NCI-H1930 (cell line): ENCODE results near the gene ZNF219.

Experiments used
- DNase-seq, 2 experiments: peaks; one replicate each; lab custom pipeline; 2025; lab: John Stamatoyannopoulos, UW

ZNF219 gene

DNA sequence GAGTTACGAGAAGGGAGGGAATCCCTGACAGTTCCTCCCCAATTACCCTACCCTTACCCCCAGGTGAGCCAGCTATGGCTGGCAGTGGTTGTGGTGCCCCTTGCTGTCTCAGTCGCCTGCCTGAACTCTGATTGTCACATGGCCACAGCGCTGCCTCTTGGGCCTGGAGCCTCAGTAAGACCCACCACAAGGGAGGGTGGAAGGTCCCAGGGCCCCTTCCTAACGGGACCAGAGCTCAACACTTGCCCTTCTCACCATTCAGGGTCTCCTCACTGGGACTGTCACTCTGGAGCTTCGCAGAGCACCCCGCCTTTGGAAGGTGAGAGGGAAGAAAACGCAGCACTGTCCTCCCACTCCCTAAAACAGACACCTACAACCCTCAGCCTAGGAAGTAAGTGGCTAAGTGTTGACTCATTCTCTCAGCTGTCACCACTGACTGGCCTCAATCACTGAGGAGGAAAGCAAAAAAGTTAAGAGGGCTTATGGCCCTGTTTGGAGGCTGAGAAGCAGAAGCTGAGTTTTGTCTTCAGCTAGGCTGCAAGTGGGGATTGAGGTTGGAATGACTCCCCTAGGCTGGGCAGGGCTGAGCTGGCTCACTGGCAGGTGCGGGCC is 3.5 kb upstream of the ZNF219 start:
- DNase-seq, result no peak

DNA sequence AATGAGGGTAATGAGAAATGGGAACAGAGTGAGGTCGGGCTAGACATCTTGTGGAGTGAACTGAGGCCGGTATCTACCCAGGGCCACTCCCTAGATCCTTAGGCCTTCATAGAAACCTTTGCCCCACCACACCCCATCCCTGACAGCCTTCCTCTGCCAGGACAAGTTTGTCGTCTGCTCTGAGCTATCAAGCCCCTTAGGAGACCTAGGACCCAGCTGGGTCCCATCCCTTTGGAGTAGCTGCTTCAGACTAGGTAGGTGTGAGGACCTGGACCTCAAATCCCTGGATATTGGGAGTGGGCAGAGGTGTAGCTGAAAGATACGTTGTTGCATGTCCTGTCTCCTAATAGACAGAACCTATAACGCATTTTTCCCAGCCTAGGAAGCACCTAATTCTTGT is 2.5 kb upstream of the ZNF219 start, which contains the start of gene TMEM253:
Gene TMEM253, plus strand, starts transcription at position 136 of the 400 bp plus-strand sequence. CDS start 278 bp downstream, outside the sequence.
- no peak for DNase-seq

DNA sequence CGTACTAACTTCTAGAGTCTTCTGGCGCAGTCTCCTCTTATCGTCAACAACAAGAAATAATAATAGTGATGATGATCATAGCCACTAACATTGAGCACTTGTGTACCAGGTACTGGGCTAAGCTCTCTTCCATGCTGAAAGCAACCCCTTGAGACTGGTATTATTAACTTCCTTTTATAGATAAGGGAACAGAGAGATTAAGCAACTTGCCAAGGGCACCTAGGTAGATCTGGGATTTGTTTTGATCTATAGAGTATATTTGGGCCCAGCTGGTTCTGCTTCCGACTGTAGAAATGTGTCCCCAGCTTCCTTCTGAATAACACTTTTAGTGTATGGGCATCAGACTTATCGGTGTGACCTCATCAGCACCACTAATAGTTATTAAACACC is 1.1 kb upstream of the ZNF219 start:
- DNase-seq, result no peak

DNA sequence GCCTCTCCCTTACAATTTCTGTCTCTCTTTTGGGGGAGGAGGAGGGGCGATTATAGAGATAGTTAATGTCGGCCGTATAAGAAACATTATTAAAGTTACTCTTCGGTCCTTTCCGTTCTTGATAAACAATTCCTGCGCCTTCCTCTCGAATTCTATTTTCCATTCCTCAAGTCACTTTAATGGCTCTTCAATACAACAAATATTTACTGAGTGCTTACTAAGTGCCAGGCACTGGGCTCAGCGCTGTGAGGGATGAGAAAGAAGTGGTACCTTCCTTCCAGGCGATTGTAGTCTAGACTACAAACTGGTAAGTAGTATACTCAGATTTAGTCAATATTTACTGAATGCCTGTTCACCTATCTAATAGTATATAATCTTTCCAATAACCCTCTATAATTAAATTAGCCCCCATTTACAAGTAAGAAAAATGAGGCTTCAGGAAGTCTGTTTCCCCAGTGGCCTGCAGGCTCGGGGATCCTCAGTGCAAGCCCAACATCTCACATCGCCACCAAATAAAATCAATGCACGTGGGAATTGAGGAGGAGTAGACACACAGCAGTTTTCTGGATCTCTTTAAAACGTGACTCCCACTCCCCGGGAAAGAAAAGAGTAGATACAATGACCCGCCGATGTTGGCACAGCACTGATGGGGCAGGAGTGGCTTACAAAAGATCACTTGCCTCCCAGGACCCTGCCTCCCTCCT is 589 bp upstream of the ZNF219 start:
- DNase-seq, result no peak

DNA sequence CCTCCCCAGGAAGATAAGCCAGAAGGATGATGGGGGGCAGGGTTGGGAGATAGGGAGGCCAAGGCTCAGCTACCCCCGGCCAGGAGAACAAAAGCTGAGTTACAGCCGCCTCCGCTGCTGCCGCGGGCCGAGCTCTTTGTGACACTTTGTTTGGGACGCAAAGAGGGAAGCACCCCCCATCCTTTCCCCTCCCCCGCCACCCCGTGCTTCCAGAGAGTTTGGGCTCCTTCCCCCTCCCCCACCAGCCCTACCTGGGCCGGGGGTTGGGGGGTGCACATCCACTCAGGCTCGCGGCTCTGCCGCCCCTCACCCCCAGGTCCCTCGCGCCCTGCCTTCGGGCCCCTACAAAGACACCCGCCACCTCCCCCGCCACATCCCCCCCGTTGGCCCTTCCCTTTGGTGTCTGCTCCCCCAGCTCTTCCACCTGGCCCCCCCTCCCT is 799 bp downstream of the ZNF219 start:
- DNase-seq, result no peak

DNA sequence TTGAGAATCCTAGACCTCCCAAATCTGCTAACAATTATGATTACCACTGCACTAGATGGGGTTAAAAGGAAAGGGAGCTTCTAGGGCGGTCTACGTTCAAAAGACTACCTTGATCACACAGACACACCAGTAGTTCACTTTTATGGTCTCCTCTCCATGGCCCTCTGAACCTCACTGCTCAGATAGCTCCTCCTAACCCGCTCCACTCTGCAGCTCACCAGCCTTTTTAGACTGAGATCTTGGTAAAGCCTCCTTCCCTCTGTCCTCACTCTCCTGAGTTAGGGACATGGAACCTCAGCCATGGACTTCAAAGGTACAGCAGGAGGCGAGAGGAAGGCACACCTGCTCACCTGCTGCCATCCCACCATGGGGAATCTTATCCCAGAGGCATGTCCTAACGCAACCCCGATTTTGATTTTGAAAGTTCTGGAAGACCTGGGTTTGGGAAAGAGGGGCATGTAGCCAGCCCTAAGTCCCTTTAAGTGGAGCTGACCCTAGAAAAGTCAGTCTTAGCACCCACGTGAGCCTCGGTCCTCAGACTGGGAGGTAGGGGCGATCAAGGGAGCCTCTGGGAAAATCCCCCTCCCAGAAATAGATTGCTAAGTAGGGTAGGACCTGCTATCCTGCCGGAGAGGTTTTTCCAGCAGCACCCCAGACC is 1.3 kb downstream of the ZNF219 start:
- DNase-seq, result no peak

- no peak for DNase-seq
Measured at GRCh38 chr14:21096438-21096837, 2.0 kb downstream of the ZNF219 start.

GRCh38 chr14:21095430-21096205 is 2.8 kb downstream of the ZNF219 start:
- no peak for DNase-seq

DNA sequence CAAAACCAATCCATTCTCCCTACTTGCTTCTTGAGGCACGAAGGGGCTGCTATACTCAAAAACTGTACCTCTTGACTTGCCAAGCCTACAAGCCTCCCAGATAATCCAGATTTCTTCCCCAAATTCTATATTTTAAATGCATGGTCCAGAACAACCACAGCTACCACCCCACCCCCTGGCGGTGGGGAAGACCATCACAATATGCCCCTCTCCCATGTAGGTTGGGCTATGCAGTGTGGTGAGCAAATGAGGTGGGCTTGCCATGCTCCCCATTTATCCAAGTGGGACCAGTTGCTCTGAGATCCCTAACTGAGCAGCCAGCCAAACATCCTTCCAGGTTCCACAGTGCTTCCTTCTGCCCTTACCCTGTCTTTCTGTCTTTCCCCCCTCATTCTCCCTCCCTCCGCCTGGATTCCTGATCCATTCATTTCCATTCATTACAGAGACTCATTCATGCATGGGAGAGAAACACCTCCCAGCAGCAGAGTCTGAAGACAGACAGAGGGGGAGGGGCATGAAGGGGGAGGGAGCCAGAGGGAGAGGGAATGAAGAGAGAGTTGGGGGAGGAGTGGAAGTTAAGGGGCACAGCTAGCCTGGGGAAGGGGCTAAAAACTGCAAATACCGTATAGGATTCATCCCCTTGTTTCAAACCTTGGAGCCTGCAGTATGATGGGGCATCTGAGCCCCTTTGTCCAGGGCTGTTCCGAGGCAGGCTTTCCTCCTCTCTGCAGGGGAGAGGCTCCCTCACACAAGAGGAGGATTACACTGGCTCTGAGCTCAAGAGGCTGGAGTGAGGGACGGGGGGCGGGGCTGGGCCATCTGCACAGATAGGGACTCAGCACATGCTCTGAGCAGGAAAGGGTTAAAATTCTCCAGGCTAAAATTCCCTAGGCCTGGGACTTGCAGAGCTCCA is 4.4 kb downstream of the ZNF219 start:
- no peak for DNase-seq

- DNase-seq, result no peak
Measured at GRCh38 chr14:21093018-21093417, 5.4 kb downstream of the ZNF219 start.

GRCh38 chr14:21092273-21093011 is 6.0 kb downstream of the ZNF219 start:
- DNase-seq, result no peak

GRCh38 chr14:21091821-21092272 is 6.6 kb downstream of the ZNF219 start:
- no peak for DNase-seq

DNA sequence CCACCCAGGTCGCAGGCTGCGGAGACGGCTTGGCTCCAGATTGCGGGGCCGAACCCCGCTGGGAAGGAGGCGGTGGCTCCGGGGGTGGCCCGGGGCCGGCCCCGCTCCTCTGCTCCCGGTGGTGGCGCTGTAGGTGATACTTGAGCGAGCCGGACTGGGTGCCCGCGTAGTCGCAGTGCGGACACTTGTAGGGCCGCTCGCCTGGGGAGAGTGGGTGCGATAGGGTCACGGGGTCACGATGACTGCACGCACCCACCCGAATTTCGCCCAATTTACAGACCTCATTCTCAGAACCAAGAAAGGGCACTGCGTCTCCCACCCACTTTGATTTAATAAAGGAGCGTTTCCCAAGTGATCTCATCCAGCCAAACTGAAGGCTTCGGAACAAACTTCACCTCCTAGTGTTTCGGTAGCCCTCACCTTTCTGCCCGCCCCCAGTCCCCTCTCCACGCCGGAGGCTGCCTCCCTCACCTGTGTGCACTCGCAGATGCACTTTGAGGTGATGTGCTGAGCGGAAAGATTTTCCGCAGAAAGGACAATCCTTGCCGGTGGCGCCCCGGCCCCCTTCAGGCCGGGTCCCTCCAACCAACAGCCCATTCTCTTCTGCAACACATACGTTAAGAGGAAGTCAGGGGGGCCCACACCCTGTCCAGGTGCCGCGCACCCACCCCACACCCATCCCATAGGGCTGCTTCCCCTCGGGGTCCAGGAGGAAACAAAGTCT is 7.4 kb downstream of the ZNF219 start:
- no peak for DNase-seq

GRCh38 chr14:21090194-21090939 is 8.1 kb downstream of the ZNF219 start:
- DNase-seq, result no peak

GRCh38 chr14:21089877-21090193 is 8.6 kb downstream of the ZNF219 start:
- no peak for DNase-seq

DNA sequence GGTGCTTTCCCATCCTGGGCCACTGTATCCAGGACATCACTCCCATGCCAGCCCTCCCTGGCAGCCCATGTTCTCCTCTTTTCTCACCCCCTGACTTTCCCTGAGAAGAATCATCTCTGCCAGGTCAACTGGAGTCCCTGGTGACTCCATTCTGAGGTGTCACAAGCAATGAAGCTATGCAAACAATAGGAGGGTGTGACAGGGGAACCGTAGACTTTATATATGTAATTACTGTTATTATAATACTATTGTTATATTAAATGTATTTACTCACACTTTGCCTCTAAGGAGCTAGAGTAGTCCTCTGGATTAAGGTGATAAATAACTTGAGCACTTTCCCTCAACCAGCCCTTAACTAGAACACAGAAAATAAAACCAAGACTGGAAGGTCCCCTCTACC is 9.2 kb downstream of the ZNF219 start:
- DNase-seq, result no peak

DNA sequence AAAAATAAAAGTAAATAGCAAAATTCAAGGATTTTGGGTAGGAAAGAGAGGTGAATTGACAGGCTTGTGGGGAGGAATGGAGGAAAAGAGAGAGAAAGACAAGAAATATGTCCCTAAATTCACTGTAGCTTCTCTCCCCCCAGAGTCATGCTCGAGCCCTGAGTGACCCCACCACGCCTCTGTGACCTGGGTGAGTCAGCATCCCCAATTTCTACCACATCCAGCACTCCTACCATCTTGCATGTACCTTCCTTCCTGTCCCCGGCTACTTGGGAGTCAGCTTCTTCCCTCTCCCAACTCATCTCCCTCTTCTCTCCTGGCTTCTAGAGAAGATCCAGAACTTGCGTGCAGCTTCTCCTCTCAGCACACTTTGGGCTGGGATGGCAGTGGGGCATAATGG is 9.8 kb downstream of the ZNF219 start:
- DNase-seq, result no peak

DNA sequence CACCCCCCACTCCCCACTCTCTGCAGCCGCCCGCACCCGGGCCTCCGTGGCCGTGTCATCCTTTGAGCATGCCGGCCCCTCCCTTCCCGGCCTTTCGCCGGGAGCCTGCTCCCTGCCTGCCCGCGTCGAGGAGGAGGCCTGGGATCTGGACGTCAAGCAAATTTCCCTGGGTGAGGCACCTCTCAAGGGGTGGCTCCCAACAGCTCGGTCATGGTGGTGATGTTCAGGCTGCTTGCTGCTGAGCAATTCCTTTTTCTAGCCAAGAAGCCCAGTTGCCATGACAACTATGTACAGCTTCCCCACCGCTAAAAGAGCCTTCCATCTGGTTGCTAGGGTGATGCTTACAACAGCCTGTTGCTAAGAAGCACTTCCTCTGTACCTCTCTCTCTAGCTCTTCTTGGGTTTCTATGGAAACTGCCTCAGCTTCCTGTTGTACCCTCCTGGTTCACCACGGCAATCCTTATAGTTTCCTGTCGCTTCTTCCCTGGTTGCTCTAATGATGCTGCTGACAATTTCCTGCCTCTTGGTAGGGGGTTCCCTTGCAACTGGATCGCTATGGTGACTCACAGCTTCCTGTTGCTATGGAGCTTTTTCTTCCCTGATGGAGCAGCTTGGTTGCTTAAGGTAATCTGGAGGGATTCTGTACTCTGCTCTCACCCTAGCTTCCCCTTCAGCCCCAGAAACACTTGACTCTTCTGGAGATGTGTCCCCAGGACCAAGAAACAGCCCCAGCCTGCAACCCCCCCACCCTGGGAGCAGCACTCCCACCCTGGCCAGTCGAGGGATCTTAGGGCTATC is 11.0 kb downstream of the ZNF219 start:
- DNase-seq, result no peak

DNA sequence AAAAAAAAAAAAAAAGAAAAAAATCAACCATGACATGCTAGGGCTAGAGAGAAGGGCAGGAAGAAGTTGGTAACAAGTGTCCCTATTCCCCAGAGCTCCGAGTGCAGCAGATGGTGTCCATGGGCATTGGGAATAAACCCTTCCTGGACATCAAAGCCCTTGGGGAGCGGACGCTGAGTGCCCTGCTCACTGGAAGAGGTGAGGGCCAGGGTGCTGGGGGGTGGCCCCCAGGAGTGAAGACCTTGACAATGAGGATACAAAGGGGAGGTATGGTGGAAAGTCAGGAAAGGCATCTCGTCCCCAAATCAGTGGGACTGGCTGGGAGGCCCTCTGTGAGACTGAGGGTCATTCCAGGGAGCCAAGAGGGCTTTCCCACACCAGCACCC is 11.6 kb downstream of the ZNF219 start:
- no peak for DNase-seq
